Colonic mucosa (tissue), 4 donors: ENCODE measurements around the gene CYP4F8. TPM values are rescaled to one million over a fixed set of nuclear protein-coding genes. Genes with fewer than 3 reads are reported as not detected.
A peak's percentile ranks its signal among the peaks of the same experiment; 100 is the strongest.

Experiments used
- DNase-seq: peaks from one replicate; pipeline ENCODE4 v3.0.0-alpha.2; 2020
- H3K27ac ChIP-seq: fragments of 200-600 bp; one replicate; pipeline ENCODE4 v1.8.0; 2021
- H3K27me3 ChIP-seq: fragments of 200-600 bp; one replicate; pipeline ENCODE4 v1.8.0; 2021
- H3K36me3 ChIP-seq: fragments of 200-600 bp; one replicate; pipeline ENCODE4 v1.8.0; 2021
- H3K4me1 ChIP-seq: fragments of 200-600 bp; one replicate; pipeline ENCODE4 v1.8.0; 2021; ENCODE audit warnings: mild to moderate bottlenecking
- H3K4me3 ChIP-seq: fragments of 200-600 bp; one replicate; pipeline ENCODE4 v1.8.0; 2021
- H3K9ac ChIP-seq, 2 donors: one replicate each; pipeline ENCODE4 v1.7.0; 2013; ENCODE audit warnings: control low read depth in 2 of 2, low read depth in 2 of 2, low read length in 2 of 2
- H3K9me3 ChIP-seq: fragments of 200-600 bp; one replicate; pipeline ENCODE4 v1.8.0; 2021
- CTCF ChIP-seq: fragments of 200-600 bp; IDR thresholded peaks from one replicate; pipeline ENCODE4 v1.8.0; 2022; ENCODE audit warnings: antibody characterized with exemption, mild to moderate bottlenecking
- intact Hi-C: fragments of 100-400 bp; cut with DNase I; formaldehyde crosslinking; loops from one replicate; pipeline ENCODE4 v1.14.1; 2022
- total RNA-seq, 2 donors: library from RNA; stranded (reverse); fragmentation: NEBNext Ultra II Directional in 1 of 2; extraction: Animal tissue kit (Norgen Biotek cat#: 25700) in 1 of 2; gene quantifications; one replicate each; pipeline ENCODE4 v1.2.1, GENCODE V29; 2021
- donor health status: healthy.
- donor health status: DM: no; HTN: no; CAD: no.
- donor health status: DM: no; HTN: no; CAD: no.

CYP4F8 gene
- total RNA-seq, 2 donors from 2014 or later: not detected

GRCh38 chr19:15636026-15636425 is 21.0 kb downstream of the CYP4F8 start:
- TF ChIP-seq CTCF: no peak
- no peaks in the 10 kb centered on the region for H3K36me3 ChIP-seq
- H3K4me3 ChIP-seq: no peak overlapping the region
- no peak overlapping the region for H3K9ac ChIP-seq
- no peaks in the 10 kb centered on the region for H3K27me3 ChIP-seq
- DNase-seq: no peak
- no peak overlapping the region for H3K27ac ChIP-seq
- no peaks in the 10 kb centered on the region for H3K9me3 ChIP-seq
- peaks cover under 1% of the 10 kb centered on the region for H3K4me1 ChIP-seq
- intact Hi-C loops: no loop called here

GRCh38 chr19:15639596-15639995 is 24.6 kb downstream of the CYP4F8 start:
- Histone ChIP-seq H3K9ac (peak overlapping the region in 1 of 2 donors; percentile 76), H3K9me3 (no peaks in the 10 kb centered on the region), H3K4me1 (peaks cover 11% of the 10 kb centered on the region), H3K27me3 (no peaks in the 10 kb centered on the region), H3K36me3 (no peaks in the 10 kb centered on the region), H3K27ac (no peak overlapping the region), H3K4me3 (no peak overlapping the region)
- intact Hi-C loops: no loop called here
- no peak for TF ChIP-seq CTCF
- DNase-seq: no peak

DNA sequence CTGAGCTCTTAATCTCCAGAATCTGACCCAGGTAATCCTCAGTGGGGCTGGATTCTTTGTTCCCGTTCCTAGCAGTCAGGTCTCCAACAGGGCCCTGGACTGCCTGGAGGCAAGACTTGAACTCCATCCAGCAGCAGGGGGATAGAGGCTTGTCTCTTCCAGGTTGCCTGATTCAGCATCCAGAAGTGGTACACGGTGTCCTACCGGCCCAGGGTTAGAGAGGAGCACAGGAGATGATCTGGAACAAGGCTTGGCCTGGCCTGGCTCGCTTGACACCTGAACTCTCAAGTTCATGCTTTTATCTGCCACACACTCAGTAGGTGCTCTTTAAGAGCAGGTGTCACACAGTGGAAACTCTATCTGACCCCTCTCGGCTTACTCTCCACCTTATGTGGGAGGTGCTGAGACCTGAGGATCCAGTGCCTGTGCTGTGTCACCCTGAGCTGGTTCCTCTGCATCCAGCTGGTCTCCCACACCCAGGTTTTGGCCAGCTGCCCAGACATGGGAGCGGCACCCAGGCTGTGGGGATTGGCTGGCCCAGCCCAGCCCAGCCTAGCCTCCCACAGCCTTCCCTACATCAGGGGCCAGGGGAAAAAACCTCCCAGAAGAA is 25.4 kb downstream of the CYP4F8 start, which contains the start of gene CYP4F3:
TSS of gene CYP4F3 (plus strand) at position 604 of the 610 bp plus-strand sequence. CDS start 519 bp downstream, outside the sequence.
- no peaks in the 10 kb centered on the region for H3K36me3 ChIP-seq
- peaks cover 11% of the 10 kb centered on the region for H3K4me1 ChIP-seq
- DNase-seq: peak; percentile 98
- peak within 1 kb of the TSS; percentile 88 for H3K27ac ChIP-seq
- peak within 1 kb of the TSS in 1 of 2 donors; percentile 76 for H3K9ac ChIP-seq
- H3K4me3 ChIP-seq: no peak within 1 kb of the TSS
- H3K27me3 ChIP-seq: no peaks in the 10 kb centered on the region
- no peak for TF ChIP-seq CTCF
- H3K9me3 ChIP-seq: no peaks in the 10 kb centered on the region
- intact Hi-C loops: no loop called here

DNA sequence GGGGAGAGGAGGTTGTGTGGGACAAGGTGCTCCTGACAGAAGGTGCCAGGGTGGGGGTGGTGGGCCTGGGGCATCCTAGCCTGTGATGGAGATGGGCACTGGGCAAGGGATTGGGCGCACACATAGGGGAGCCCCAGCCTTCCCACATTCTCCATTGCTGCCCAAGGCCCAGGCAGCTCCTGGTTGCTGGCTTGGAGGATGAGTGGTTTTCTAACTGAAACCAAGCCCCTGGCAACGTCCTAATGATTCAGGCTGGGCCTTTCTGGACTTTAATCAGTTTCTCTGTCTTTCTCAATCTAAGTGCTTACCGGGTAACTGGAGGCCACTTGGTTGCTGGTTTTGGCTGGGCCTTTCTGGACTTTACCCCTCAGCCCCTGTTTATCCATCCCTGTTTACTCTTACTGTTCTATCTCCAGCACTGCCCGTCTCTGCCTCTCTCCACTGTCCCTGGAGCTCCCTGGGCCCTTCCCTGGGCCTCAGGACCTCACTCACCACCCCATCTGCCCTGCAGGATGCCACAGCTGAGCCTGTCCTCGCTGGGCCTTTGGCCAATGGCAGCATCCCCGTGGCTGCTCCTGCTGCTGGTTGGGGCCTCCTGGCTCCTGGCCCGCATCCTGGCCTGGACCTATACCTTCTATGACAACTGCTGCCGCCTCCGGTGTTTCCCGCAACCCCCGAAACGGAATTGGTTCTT is 26.0 kb downstream of the CYP4F8 start:
- no peaks in the 10 kb centered on the region for H3K36me3 ChIP-seq
- H3K9ac ChIP-seq: peak overlapping the region in 1 of 2 donors; percentile 76
- no peak overlapping the region for H3K4me3 ChIP-seq
- no peaks in the 10 kb centered on the region for H3K27me3 ChIP-seq
- DNase-seq: peak; percentile 62
- intact Hi-C loops: no loop called here
- peak overlapping the region; percentile 88 for H3K27ac ChIP-seq
- peaks cover 11% of the 10 kb centered on the region for H3K4me1 ChIP-seq
- H3K9me3 ChIP-seq: no peaks in the 10 kb centered on the region
- TF ChIP-seq CTCF: no peak

DNA sequence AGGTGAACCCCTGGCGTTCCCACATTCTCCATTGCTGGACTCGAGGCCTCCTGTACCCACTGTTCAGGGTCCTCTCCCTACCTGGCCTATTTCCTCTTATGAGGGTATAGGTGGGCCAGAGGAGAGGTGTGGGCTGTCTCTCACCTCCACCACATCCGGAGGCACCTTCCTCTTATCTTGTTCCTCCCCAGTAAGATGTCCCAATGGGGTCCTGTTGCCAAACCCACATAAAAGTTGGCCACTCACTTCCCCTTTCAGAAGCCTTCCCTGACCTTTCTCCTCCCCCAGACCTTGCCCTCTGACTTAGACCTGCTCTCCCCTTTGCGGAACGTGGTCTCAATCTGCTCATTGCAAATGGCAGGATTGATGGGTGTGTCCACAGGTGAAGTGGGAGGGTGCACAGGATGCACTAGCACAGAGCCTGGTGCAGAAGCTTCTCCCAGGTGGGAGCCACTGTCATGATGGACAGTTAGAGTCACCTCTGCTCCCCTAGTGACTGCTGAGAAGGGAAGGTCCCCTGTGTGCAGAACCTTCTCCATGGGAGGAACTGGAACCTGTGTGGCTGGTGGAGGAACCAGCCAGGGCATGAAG is 27.0 kb downstream of the CYP4F8 start:
- no peak for TF ChIP-seq CTCF
- Histone ChIP-seq H3K9me3 (no peaks in the 10 kb centered on the region), H3K36me3 (no peaks in the 10 kb centered on the region), H3K27me3 (no peaks in the 10 kb centered on the region), H3K9ac (peak overlapping the region in 1 of 2 donors; percentile 76), H3K4me3 (no peak overlapping the region), H3K27ac (peak overlapping the region; percentile 88), H3K4me1 (peaks cover 11% of the 10 kb centered on the region)
- DNase-seq: no peak
- intact Hi-C loops: no loop called here
